Keratinocyte (primary cell): ENCODE measurements around the gene KIF5A. TPM values are rescaled to one million over a fixed set of nuclear protein-coding genes. Genes with fewer than 3 reads are reported as not detected.

ENCODE experiments used
- DNase-seq: peaks from one replicate; pipeline ENCODE4 v3.0.0-alpha.2; 2011; ENCODE audit warnings: low read depth, missing footprints, low spot score
- FAIRE-seq: peaks from 2 replicates; lab custom pipeline; 2011; peaks lifted over from hg19 to GRCh38; lab: Jason Lieb, UNC
- H2AFZ ChIP-seq: 2 replicates; pipeline ENCODE4 v1.6.0; 2012; ENCODE audit warnings: low read length, control low read depth, inconsistent platforms; ENCODE audit not compliant: control insufficient read depth
- H3K27ac ChIP-seq: 2 replicates; pipeline ENCODE4 v1.5.1; 2011; ENCODE audit warnings: low read length; ENCODE audit not compliant: control insufficient read depth, insufficient read depth
- H3K27me3 ChIP-seq: 3 replicates; pipeline ENCODE4 v1.6.0; 2011; ENCODE audit warnings: low read length; ENCODE audit not compliant: control insufficient read depth, insufficient read depth; ENCODE audit errors: extremely low read depth
- H3K36me3 ChIP-seq, 2 experiments: 2 replicates in 1 of 2; 3 replicates in 1 of 2; pipeline ENCODE4 v1.5.1; 2011; ENCODE audit warnings: low read length in 2 of 2, mild to moderate bottlenecking in 1 of 2; ENCODE audit not compliant: control insufficient read depth in 2 of 2, insufficient read depth in 2 of 2; ENCODE audit errors: extremely low read depth in 1 of 2
- H3K4me1 ChIP-seq: 3 replicates; pipeline ENCODE4 v1.5.1; 2011; ENCODE audit warnings: low read length; ENCODE audit not compliant: control insufficient read depth, insufficient read depth; ENCODE audit errors: extremely low read depth
- H3K4me2 ChIP-seq: 3 replicates; pipeline ENCODE4 v1.6.0; 2011; ENCODE audit warnings: low read depth, low read length; ENCODE audit not compliant: control insufficient read depth, insufficient read depth; ENCODE audit errors: extremely low read depth
- H3K4me3 ChIP-seq, 3 experiments: fragments of 200-600 bp in 1 of 3; sonication (generic) in 1 of 3; 2 replicates in 2 of 3; 3 replicates in 1 of 3; pipeline ENCODE4 v1.5.1; 2011 to 2016; ENCODE audit warnings: low read length in 3 of 3, mild to moderate bottlenecking in 3 of 3, control low read depth in 2 of 3, inconsistent platforms in 1 of 3, low read depth in 1 of 3, mixed read lengths in 1 of 3, mixed run types in 1 of 3, moderate library complexity in 1 of 3; ENCODE audit not compliant: control insufficient read depth in 2 of 3, insufficient read depth in 2 of 3; ENCODE audit errors: extremely low read depth in 1 of 3
- H3K79me2 ChIP-seq: 2 replicates; pipeline ENCODE4 v1.6.0; 2012; ENCODE audit warnings: low read length; ENCODE audit not compliant: control insufficient read depth, insufficient read depth
- H3K9ac ChIP-seq: 3 replicates; pipeline ENCODE4 v1.6.0; 2011; ENCODE audit warnings: low read length; ENCODE audit not compliant: control insufficient read depth, insufficient read depth; ENCODE audit errors: extremely low read depth
- H3K9me1 ChIP-seq: 3 replicates; pipeline ENCODE4 v1.6.0; 2011; ENCODE audit warnings: low read length; ENCODE audit not compliant: control insufficient read depth, insufficient read depth; ENCODE audit errors: extremely low read depth
- H3K9me3 ChIP-seq: 2 replicates; pipeline ENCODE4 v1.5.1; 2012; ENCODE audit warnings: low read depth, low read length; ENCODE audit not compliant: control insufficient read depth
- H4K20me1 ChIP-seq: 3 replicates; pipeline ENCODE4 v1.6.0; 2011; ENCODE audit warnings: low read length; ENCODE audit not compliant: control insufficient read depth, insufficient read depth; ENCODE audit errors: extremely low read depth
- CTCF ChIP-seq, 3 experiments: IDR thresholded peaks in 1 of 3; conservative IDR thresholded peaks in 1 of 3; optimal IDR thresholded peaks in 1 of 3; 2 replicates in 2 of 3; 3 replicates in 1 of 3; pipeline versions ENCODE3 to v1.5.1; 2011; ENCODE audit warnings: low read length in 3 of 3, mild to moderate bottlenecking in 3 of 3, moderate library complexity in 2 of 3, control low read depth in 1 of 3, inconsistent platforms in 1 of 3; ENCODE audit not compliant: insufficient read depth in 2 of 3; ENCODE audit errors: extremely low read depth in 1 of 3
- EZH2 ChIP-seq: IDR thresholded peaks from one replicate; pipeline ENCODE4 v1.6.1; 2012; ENCODE audit warnings: inconsistent platforms, mild to moderate bottlenecking, low read length, moderate library complexity
- dilution Hi-C: fragments of 300-500 bp; cut with MboI; formaldehyde crosslinking; loops from one replicate; pipeline ENCODE4 v1.7.0; 2020; ENCODE audit warnings: low sequenced_read_pairs; ENCODE audit not compliant: extremely low pct_ligation_motif_present
- polyA plus RNA-seq, 5 experiments: library from polyadenylated mRNA; depleted of rRNA in 3 of 5; stranded (reverse) in 3 of 5; stranded (forward) in 1 of 5; unstranded in 1 of 5; fragments of >200 nt; gene quantifications; 1 replicate in 1 of 5; 2 replicates in 3 of 5; 3 replicates in 1 of 5; pipeline versions ENCODE4 v1.2.1 to v1.2.3, GENCODE V29; 2011 to 2012; ENCODE audit warnings: missing spikeins in 2 of 5, low read depth in 1 of 5, low replicate concordance in 1 of 5

KIF5A gene
- polyA plus RNA-seq, 1 donor (not counting 4 experiments of a cell fraction or from before 2014, with no cell fraction given) = 0.05 TPM

- Histone ChIP-seq H3K9me1 (no peaks in the 10 kb centered on the region), H3K4me3 (no peak overlapping the region), H3K27ac (no peak overlapping the region), H3K36me3 (peaks cover 37 to 50% of the 10 kb centered on the region in 2 experiments), H3K9ac (no peak overlapping the region), H3K27me3 (no peaks in the 10 kb centered on the region), H3K4me1 (no peaks in the 10 kb centered on the region), H3K79me2 (no peaks in the 10 kb centered on the region), H2AFZ (no peak overlapping the region), H3K9me3 (no peaks in the 10 kb centered on the region), H3K4me2 (no peak overlapping the region), H4K20me1 (no peaks in the 10 kb centered on the region)
- FAIRE-seq (no peak), DNase-seq (no peak)
- dilution Hi-C loops = no loop called here
- TF ChIP-seq CTCF (optimal IDR thresholded peaks at IDR 0.05 in 1 of 3, IDR thresholded peaks at IDR 0.05 in 1 of 3, conservative IDR thresholded peaks at IDR 0.05 in 1 of 3; ENCODE audit: extremely low read depth in 1 of 3, insufficient read depth in 2 of 3, low read length in 3 of 3) (no peak), EZH2 (no peak)
These were observed 13.9 kb upstream of the KIF5A start for GRCh38 chr12:57535764-57536596.

DNA sequence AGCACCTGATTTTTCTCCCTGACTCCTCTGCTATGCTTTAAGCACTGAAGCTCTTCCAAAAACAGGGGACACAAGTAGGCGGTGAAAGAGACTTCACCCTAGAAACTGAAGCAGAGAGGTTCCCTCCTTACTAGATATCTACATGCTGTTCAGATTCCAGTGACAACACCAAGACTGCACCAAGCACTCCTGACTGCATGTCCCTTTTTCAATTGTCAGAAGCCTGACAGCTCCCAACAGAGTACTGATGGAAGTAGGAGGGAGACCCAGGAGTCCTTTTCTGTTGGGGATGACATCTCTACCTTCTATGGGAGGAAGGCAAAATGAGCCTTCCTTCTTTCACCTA is 13.3 kb upstream of the KIF5A start:
- DNase-seq = no peak
- no peak overlapping the region for H3K27ac ChIP-seq
- H3K9me1 ChIP-seq = no peaks in the 10 kb centered on the region
- H3K4me3 ChIP-seq = no peak overlapping the region
- H3K79me2 ChIP-seq = no peaks in the 10 kb centered on the region
- no peak overlapping the region for H3K9ac ChIP-seq
- H3K27me3 ChIP-seq = no peaks in the 10 kb centered on the region
- FAIRE-seq = no peak
- TF ChIP-seq EZH2 = no peak
- no peak for TF ChIP-seq CTCF (optimal IDR thresholded peaks at IDR 0.05 in 1 of 3, IDR thresholded peaks at IDR 0.05 in 1 of 3, conservative IDR thresholded peaks at IDR 0.05 in 1 of 3; ENCODE audit: extremely low read depth in 1 of 3, insufficient read depth in 2 of 3, low read length in 3 of 3)
- H2AFZ ChIP-seq = no peak overlapping the region
- peaks cover 41 to 50% of the 10 kb centered on the region in 2 experiments for H3K36me3 ChIP-seq
- H4K20me1 ChIP-seq = no peaks in the 10 kb centered on the region
- no peaks in the 10 kb centered on the region for H3K9me3 ChIP-seq
- dilution Hi-C loops = no loop called here
- no peak overlapping the region for H3K4me2 ChIP-seq
- H3K4me1 ChIP-seq = no peaks in the 10 kb centered on the region
